GM19193 (cell line): Measurements from ENCODE around the gene ANKAR.

Experiments used
- POLR2A ChIP-seq: IDR thresholded peaks from 4 replicates; pipeline ENCODE4 v1.6.1; 2011; ENCODE audit not compliant: insufficient read depth, insufficient read length; ENCODE audit errors: extremely low read depth

The ANKAR gene

GRCh38 chr2:189679226-189679625 lies 4.8 kb downstream of the ANKAR start:
- no peak for TF ChIP-seq POLR2A

GRCh38 chr2:189681203-189681602 lies 6.7 kb downstream of the ANKAR start:
- TF ChIP-seq POLR2A: no peak

GRCh38 chr2:189681903-189682302 lies 7.4 kb downstream of the ANKAR start:
- no peak for TF ChIP-seq POLR2A

GRCh38 chr2:189683348-189683747 lies 8.9 kb downstream of the ANKAR start:
- no peak for TF ChIP-seq POLR2A

GRCh38 chr2:189684811-189685210 lies 10.3 kb downstream of the ANKAR start:
- TF ChIP-seq POLR2A: no peak

GRCh38 chr2:189685540-189686229 lies 11.2 kb downstream of the ANKAR start:
- no peak for TF ChIP-seq POLR2A

- TF ChIP-seq POLR2A: no peak
Observed at GRCh38 chr2:189696223-189696622, 21.8 kb downstream of the ANKAR start.

GRCh38 chr2:189698020-189698887 lies 23.8 kb downstream of the ANKAR start:
- TF ChIP-seq POLR2A: no peak

GRCh38 chr2:189700681-189701080 lies 26.2 kb downstream of the ANKAR start:
- no peak for TF ChIP-seq POLR2A

- TF ChIP-seq POLR2A: no peak
Observed at GRCh38 chr2:189702071-189702470, 27.6 kb downstream of the ANKAR start.

GRCh38 chr2:189709501-189710221 lies 35.2 kb downstream of the ANKAR start:
- TF ChIP-seq POLR2A: no peak

- no peak for TF ChIP-seq POLR2A
Observed at GRCh38 chr2:189719571-189719970, 45.1 kb downstream of the ANKAR start.

GRCh38 chr2:189723192-189723591 lies 48.7 kb downstream of the ANKAR start:
- no peak for TF ChIP-seq POLR2A
